Astrocyte (in vitro differentiated cells and primary cell): ENCODE data around the gene GPBP1. TPM values are rescaled to one million over a fixed set of nuclear protein-coding genes. Genes with fewer than 3 reads are reported as not detected.

Source experiments
- DNase-seq: peaks from one replicate; pipeline ENCODE4 v3.0.0-alpha.2; 2010; ENCODE audit warnings: low read depth
- FAIRE-seq: peaks from 2 replicates; lab custom pipeline; 2011; peaks lifted over from hg19 to GRCh38; lab: Jason Lieb, UNC
- H2AFZ ChIP-seq: 2 replicates; pipeline ENCODE4 v1.6.0; 2012; ENCODE audit warnings: low read depth, low read length, inconsistent platforms
- H3K27ac ChIP-seq: 2 replicates; pipeline ENCODE4 v1.5.1; 2011; ENCODE audit warnings: low read depth, low read length, inconsistent platforms
- H3K27me3 ChIP-seq: 2 replicates; pipeline ENCODE4 v1.6.0; 2011; ENCODE audit warnings: low read length, inconsistent platforms; ENCODE audit not compliant: insufficient read depth
- H3K36me3 ChIP-seq: 2 replicates; pipeline ENCODE4 v1.5.1; 2011; ENCODE audit warnings: low read length, inconsistent platforms; ENCODE audit not compliant: insufficient read depth
- H3K4me1 ChIP-seq: 2 replicates; pipeline ENCODE4 v1.5.1; 2011; ENCODE audit warnings: low read length, inconsistent platforms; ENCODE audit not compliant: insufficient read depth
- H3K4me2 ChIP-seq: 2 replicates; pipeline ENCODE4 v1.6.0; 2012; ENCODE audit warnings: low read length, inconsistent platforms
- H3K4me3 ChIP-seq: 2 replicates; pipeline ENCODE4 v1.5.1; 2011; ENCODE audit warnings: low read depth, mild to moderate bottlenecking, low read length, inconsistent platforms; ENCODE audit not compliant: insufficient read depth
- H3K79me2 ChIP-seq: 2 replicates; pipeline ENCODE4 v1.6.0; 2012; ENCODE audit warnings: mild to moderate bottlenecking, low read length, inconsistent platforms; ENCODE audit not compliant: insufficient read depth
- H3K9ac ChIP-seq: 2 replicates; pipeline ENCODE4 v1.6.0; 2012; ENCODE audit warnings: mild to moderate bottlenecking, low read length, inconsistent platforms
- H3K9me3 ChIP-seq: 2 replicates; pipeline ENCODE4 v1.5.1; 2012; ENCODE audit warnings: low read depth, mild to moderate bottlenecking, low read length, inconsistent platforms; ENCODE audit not compliant: insufficient read depth
- H4K20me1 ChIP-seq: 2 replicates; pipeline ENCODE4 v1.6.0; 2012; ENCODE audit warnings: low read length, inconsistent platforms; ENCODE audit not compliant: insufficient read depth
- H3K27ac Mint-ChIP-seq: one replicate; pipeline ENCODE4 v1.8.0; 2021; ENCODE audit warnings: mild to moderate bottlenecking, mixed read lengths; ENCODE audit not compliant: unreplicated experiment
- H3K27me3 Mint-ChIP-seq: one replicate; pipeline ENCODE4 v1.8.0; 2021; ENCODE audit warnings: low read depth, mixed read lengths; ENCODE audit not compliant: unreplicated experiment
- H3K36me3 Mint-ChIP-seq: one replicate; pipeline ENCODE4 v1.8.0; 2021; ENCODE audit warnings: low read depth, mixed read lengths; ENCODE audit not compliant: unreplicated experiment
- H3K4me1 Mint-ChIP-seq: one replicate; pipeline ENCODE4 v1.8.0; 2021; ENCODE audit warnings: low read depth, mixed read lengths; ENCODE audit not compliant: unreplicated experiment
- H3K4me3 Mint-ChIP-seq: one replicate; pipeline ENCODE4 v1.8.0; 2021; ENCODE audit warnings: mild to moderate bottlenecking, moderate library complexity, mixed read lengths; ENCODE audit not compliant: unreplicated experiment
- H3K9me3 Mint-ChIP-seq: one replicate; pipeline ENCODE4 v1.8.0; 2021; ENCODE audit warnings: mild to moderate bottlenecking, mixed read lengths; ENCODE audit not compliant: unreplicated experiment
- CTCF ChIP-seq: IDR thresholded peaks from 2 replicates; pipeline ENCODE4 v1.5.1; 2011; ENCODE audit warnings: low read depth, mild to moderate bottlenecking, inconsistent platforms, low read length, moderate library complexity; ENCODE audit not compliant: insufficient read depth
- EZH2 ChIP-seq: IDR thresholded peaks from 2 replicates; pipeline ENCODE4 v1.6.1; 2012; ENCODE audit warnings: mild to moderate bottlenecking, low read length, inconsistent platforms; ENCODE audit not compliant: insufficient read depth
- total RNA-seq: library from RNA; stranded (reverse); gene quantifications from 2 replicates; pipeline ENCODE4 v1.2.1, GENCODE V29; 2021

GPBP1 gene
- total RNA-seq, 1 donor from 2014 or later: 59.8 TPM

GRCh38 chr5:57202811-57203210 lies 29.0 kb downstream of the GPBP1 start:
- H3K4me2 ChIP-seq: no peak overlapping the region

GRCh38 chr5:57207007-57207653 lies 33.3 kb downstream of the GPBP1 start:
- H3K27ac Mint-ChIP-seq: no peak overlapping the region
- no peak for FAIRE-seq
- TF ChIP-seq CTCF: no peak
- TF ChIP-seq EZH2: no peak
- Histone ChIP-seq H4K20me1 (peaks cover 88% of the 10 kb centered on the region), H3K9me3 (no peaks in the 10 kb centered on the region), H3K79me2 (peaks cover 100% of the 10 kb centered on the region), H3K4me1 (peaks cover 10% of the 10 kb centered on the region), H3K4me2 (no peak overlapping the region), H3K9ac (no peak overlapping the region), H3K4me3 (no peak overlapping the region), H3K27me3 (no peaks in the 10 kb centered on the region), H3K27ac (no peak overlapping the region), H3K36me3 (no peaks in the 10 kb centered on the region), H2AFZ (no peak overlapping the region)
- DNase-seq: no peak
- H3K4me3 Mint-ChIP-seq: no peak overlapping the region
- no peaks in the 10 kb centered on the region for H3K27me3 Mint-ChIP-seq
- H3K4me1 Mint-ChIP-seq: peaks cover 24% of the 10 kb centered on the region
- no peaks in the 10 kb centered on the region for H3K36me3 Mint-ChIP-seq
- no peaks in the 10 kb centered on the region for H3K9me3 Mint-ChIP-seq

More at GRCh38 chr5:57202811-57203210, 29.0 kb downstream of the GPBP1 start:
- Histone ChIP-seq H3K27me3 (no peaks in the 10 kb centered on the region), H3K79me2 (peaks cover 99% of the 10 kb centered on the region), H3K4me3 (no peak overlapping the region), H2AFZ (no peak overlapping the region), H3K9ac (no peak overlapping the region), H3K4me1 (peaks cover 5% of the 10 kb centered on the region), H3K9me3 (no peaks in the 10 kb centered on the region), H3K27ac (no peak overlapping the region), H3K36me3 (no peaks in the 10 kb centered on the region), H4K20me1 (peaks cover 78% of the 10 kb centered on the region)
- no peaks in the 10 kb centered on the region for H3K27me3 Mint-ChIP-seq
- H3K4me1 Mint-ChIP-seq: peaks cover 7% of the 10 kb centered on the region
- no peak for DNase-seq
- no peak overlapping the region for H3K27ac Mint-ChIP-seq
- TF ChIP-seq CTCF: no peak
- no peak for TF ChIP-seq EZH2
- FAIRE-seq: no peak
- no peaks in the 10 kb centered on the region for H3K9me3 Mint-ChIP-seq
- H3K4me3 Mint-ChIP-seq: no peak overlapping the region
- H3K36me3 Mint-ChIP-seq: peaks cover 2% of the 10 kb centered on the region

- H3K9ac ChIP-seq: no peak overlapping the region
- no peak for DNase-seq
- no peaks in the 10 kb centered on the region for H3K36me3 ChIP-seq
- no peaks in the 10 kb centered on the region for H3K9me3 ChIP-seq
- peak overlapping the region; percentile 27 for H3K27ac Mint-ChIP-seq
- peaks cover 24% of the 10 kb centered on the region for H3K4me1 Mint-ChIP-seq
- no peak overlapping the region for H3K27ac ChIP-seq
- H3K9me3 Mint-ChIP-seq: no peaks in the 10 kb centered on the region
- no peaks in the 10 kb centered on the region for H3K36me3 Mint-ChIP-seq
- H4K20me1 ChIP-seq: peaks cover 87% of the 10 kb centered on the region
- no peaks in the 10 kb centered on the region for H3K27me3 Mint-ChIP-seq
- no peak for TF ChIP-seq EZH2
- no peak for TF ChIP-seq CTCF
- peaks cover 10% of the 10 kb centered on the region for H3K4me1 ChIP-seq
- H2AFZ ChIP-seq: no peak overlapping the region
- no peaks in the 10 kb centered on the region for H3K27me3 ChIP-seq
- no peak overlapping the region for H3K4me3 ChIP-seq
- no peak for FAIRE-seq
- no peak overlapping the region for H3K4me3 Mint-ChIP-seq
- peaks cover 100% of the 10 kb centered on the region for H3K79me2 ChIP-seq
- H3K4me2 ChIP-seq: no peak overlapping the region
Measured at GRCh38 chr5:57207681-57208080, 33.8 kb downstream of the GPBP1 start.
